Upper lobe of right lung (tissue), 1 donor: ENCODE measurements around the gene DSCAM. TPM values are rescaled to one million over a fixed set of nuclear protein-coding genes. Genes with fewer than 3 reads are reported as not detected.

ENCODE experiments used
- ATAC-seq: fragments of 200-7000 bp; cut with Tn5 transposase; one replicate; pipeline ENCODE4 v1.9.1; 2020; ENCODE audit warnings: mild to moderate bottlenecking, moderate library complexity
- DNase-seq: peaks from one replicate; pipeline ENCODE4 v3.0.0-alpha.2; 2020
- H3K27ac ChIP-seq: fragments of 200-600 bp; one replicate; pipeline ENCODE4 v1.8.0; 2022
- H3K27me3 ChIP-seq: fragments of 200-600 bp; one replicate; pipeline ENCODE4 v1.8.0; 2022; ENCODE audit warnings: mild to moderate bottlenecking
- H3K36me3 ChIP-seq: fragments of 200-600 bp; one replicate; pipeline ENCODE4 v1.8.0; 2022
- H3K4me1 ChIP-seq: fragments of 200-600 bp; one replicate; pipeline ENCODE4 v1.8.0; 2022
- H3K4me3 ChIP-seq: fragments of 200-600 bp; one replicate; pipeline ENCODE4 v1.8.0; 2022; ENCODE audit warnings: mild to moderate bottlenecking
- H3K9me3 ChIP-seq: fragments of 200-600 bp; one replicate; pipeline ENCODE4 v1.8.0; 2022
- intact Hi-C: fragments of 100-400 bp; cut with DNase I; formaldehyde crosslinking; loops from one replicate; pipeline ENCODE4 v1.11.0; 2022
- total RNA-seq: library from RNA; stranded (reverse); fragmentation: NEBNext Ultra II Directional; extraction: Animal tissue kit (Norgen Biotek cat#: 25700); gene quantifications from one replicate; pipeline ENCODE4 v1.2.1, GENCODE V29; 2021
- TF ChIP-seq, protein P1 (sequence below): fragments of 200-600 bp; IDR thresholded peaks from one replicate; pipeline ENCODE4 v1.8.0; 2022; ENCODE audit warnings: antibody characterized with exemption
- donor health status: DM: no; HTN: yes; CAD: no; lungs with severe emphysema.

The DSCAM gene
- total RNA-seq, 1 donor from 2014 or later, result not detected

DNA sequence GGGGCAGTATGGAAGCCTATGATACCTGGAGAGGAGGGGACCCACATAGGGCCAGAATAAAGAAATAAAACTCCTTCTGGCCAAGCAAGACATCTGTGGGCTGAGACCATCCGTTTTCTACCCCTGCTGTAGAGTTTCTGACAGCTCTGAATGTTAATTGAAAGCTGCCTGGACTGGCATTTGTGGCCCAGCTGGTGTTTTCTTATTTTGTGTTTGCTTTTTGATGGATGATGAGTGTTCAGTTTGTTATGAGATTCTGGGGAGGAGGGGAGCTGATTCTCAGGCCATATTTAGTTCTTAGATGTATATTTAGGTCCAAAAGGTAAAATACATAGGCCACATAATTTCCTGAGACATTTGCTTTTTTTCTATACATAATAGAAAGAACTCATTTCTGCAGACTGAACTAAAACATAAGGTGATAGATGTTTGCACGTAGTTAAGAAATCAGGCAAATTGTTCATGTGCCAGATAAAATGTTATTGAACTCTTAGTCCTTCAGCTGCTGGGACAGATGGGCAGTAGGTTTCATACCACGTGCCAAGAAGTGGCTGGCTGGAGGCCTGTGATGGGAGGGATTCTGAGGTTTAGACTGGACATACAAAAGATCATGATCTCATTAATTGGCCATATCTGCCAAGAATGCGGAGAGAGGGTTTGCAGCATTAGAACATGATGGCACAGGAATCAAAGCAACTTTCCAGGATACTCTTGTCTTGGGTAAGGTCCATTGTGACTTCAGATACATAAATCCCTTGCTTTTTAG lies 54.1 kb downstream of the DSCAM start:
- no peaks in the 10 kb centered on the region for H3K36me3 ChIP-seq

DNA sequence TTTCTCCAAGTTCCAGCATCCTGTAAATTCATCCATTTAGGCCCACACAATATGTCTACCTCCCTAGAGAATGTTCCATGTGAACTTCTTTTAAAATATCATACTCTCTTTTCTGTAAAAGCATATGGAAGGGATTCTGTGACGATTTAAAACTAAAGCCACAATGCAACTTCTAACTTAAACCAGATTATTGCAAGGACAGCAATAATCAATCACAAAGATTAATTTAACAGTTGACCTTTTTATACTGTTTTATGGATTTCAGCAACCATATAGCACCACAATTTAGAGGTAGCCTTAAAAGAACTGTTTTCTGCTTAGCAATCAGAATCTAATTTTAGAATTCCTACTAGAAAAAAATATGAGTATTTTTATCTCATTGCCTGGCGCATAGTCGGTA lies 58.3 kb downstream of the DSCAM start:
- Histone ChIP-seq H3K27me3 (no peaks in the 10 kb centered on the region), H3K4me3 (no peak overlapping the region), H3K36me3 (no peaks in the 10 kb centered on the region), H3K4me1 (no peaks in the 10 kb centered on the region), H3K9me3 (no peaks in the 10 kb centered on the region), H3K27ac (no peak overlapping the region)
- intact Hi-C loops, result no loop called here
- DNase-seq (no peak), ATAC-seq (no peak)
- TF ChIP-seq, protein P1, sequence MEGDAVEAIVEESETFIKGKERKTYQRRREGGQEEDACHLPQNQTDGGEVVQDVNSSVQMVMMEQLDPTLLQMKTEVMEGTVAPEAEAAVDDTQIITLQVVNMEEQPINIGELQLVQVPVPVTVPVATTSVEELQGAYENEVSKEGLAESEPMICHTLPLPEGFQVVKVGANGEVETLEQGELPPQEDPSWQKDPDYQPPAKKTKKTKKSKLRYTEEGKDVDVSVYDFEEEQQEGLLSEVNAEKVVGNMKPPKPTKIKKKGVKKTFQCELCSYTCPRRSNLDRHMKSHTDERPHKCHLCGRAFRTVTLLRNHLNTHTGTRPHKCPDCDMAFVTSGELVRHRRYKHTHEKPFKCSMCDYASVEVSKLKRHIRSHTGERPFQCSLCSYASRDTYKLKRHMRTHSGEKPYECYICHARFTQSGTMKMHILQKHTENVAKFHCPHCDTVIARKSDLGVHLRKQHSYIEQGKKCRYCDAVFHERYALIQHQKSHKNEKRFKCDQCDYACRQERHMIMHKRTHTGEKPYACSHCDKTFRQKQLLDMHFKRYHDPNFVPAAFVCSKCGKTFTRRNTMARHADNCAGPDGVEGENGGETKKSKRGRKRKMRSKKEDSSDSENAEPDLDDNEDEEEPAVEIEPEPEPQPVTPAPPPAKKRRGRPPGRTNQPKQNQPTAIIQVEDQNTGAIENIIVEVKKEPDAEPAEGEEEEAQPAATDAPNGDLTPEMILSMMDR, result no peak

More for the DNA sequence above, 54.1 kb downstream of the DSCAM start:
- Histone ChIP-seq H3K27ac (no peak overlapping the region), H3K9me3 (no peaks in the 10 kb centered on the region), H3K4me1 (no peaks in the 10 kb centered on the region), H3K27me3 (no peaks in the 10 kb centered on the region), H3K4me3 (no peak overlapping the region)
- TF ChIP-seq, protein P1, result no peak
- DNase-seq (no peak), ATAC-seq (no peak)
- intact Hi-C loops, result no loop called here

DNA sequence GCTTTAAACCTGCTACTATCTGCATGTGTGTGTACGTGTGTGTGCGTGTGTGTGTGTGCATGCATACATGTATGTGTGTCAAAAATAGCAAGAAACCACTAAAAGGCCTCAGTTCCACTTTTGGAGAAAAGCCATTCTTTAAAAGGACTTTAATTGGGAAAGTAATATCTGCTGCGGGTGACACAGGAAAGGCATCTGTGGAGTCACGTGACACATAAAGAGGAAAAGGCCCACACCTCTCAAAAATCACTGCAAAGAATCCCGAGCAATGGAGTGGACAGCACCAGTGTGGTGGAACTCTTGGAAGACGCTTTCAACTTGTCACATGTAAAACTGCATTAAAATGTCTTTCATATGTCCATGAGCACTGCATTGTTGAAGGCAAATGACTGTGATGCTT lies 63.6 kb downstream of the DSCAM start:
- no peaks in the 10 kb centered on the region for H3K4me1 ChIP-seq
- intact Hi-C loops, result no loop called here
- no peak overlapping the region for H3K27ac ChIP-seq
- H3K27me3 ChIP-seq, result no peaks in the 10 kb centered on the region
- no peak overlapping the region for H3K4me3 ChIP-seq
- TF ChIP-seq, protein P1, result no peak
- no peaks in the 10 kb centered on the region for H3K36me3 ChIP-seq
- no peak for DNase-seq
- ATAC-seq, result no peak
- no peaks in the 10 kb centered on the region for H3K9me3 ChIP-seq

DNA sequence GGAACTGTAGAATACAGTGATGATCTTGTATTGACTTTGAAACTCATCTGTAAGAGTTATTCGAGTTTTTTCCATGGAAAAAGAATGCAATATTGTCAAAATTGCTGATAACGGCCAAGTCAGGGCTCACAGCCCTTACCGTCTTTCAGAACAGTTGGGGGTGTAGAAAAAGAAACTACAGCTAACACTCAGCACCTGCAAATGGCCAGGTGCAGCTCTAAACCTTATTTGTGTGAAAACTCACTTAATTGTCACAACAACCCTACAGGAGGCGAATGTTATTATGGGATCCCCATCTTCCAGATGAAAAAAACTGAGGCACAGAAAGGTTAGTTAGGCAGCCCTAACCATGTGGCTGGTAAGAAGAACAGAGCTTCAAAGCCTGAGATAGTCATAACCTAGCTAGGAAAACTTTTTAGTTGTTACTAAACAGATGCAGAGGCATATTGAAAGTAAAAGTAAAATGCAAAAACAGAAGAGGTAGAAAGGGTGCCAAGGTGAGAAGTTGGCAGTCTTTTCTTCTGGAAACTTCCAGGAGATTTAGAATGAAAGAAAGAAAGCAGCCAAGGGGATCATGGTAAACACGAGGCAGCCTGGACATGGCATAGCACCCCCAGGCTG lies 76.4 kb downstream of the DSCAM start:
- Histone ChIP-seq H3K27me3 (no peaks in the 10 kb centered on the region), H3K9me3 (no peaks in the 10 kb centered on the region), H3K36me3 (no peaks in the 10 kb centered on the region), H3K27ac (no peak overlapping the region), H3K4me1 (no peaks in the 10 kb centered on the region), H3K4me3 (no peak overlapping the region)
- ATAC-seq (no peak), DNase-seq (no peak)
- TF ChIP-seq, protein P1, result no peak
- intact Hi-C loops, result no loop called here

DNA sequence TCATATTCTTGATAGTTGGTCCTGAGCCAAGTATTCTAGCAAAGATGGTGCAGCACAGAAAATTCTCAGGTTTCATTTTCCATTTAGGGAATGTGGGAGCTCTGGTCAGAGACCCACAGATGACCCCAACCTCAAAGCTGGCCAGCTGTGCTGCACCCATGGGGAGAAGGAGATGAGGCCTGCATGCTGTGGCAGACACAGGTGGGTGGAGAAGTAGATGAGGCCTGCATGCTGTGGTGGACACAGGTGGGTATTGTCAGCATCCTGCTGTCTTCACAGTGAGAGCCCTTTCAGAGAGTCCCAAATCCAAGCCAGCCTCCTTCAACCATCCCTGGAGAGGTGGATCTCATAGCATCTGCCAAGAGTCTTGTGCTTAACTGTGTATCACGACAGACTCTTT lies 77.7 kb downstream of the DSCAM start:
- no peak for ATAC-seq
- intact Hi-C loops, result no loop called here
- no peaks in the 10 kb centered on the region for H3K36me3 ChIP-seq

More for the DNA sequence above, 77.7 kb downstream of the DSCAM start:
- Histone ChIP-seq H3K27ac (no peak overlapping the region), H3K9me3 (no peaks in the 10 kb centered on the region), H3K4me1 (no peaks in the 10 kb centered on the region), H3K4me3 (no peak overlapping the region), H3K27me3 (no peaks in the 10 kb centered on the region)
- TF ChIP-seq, protein P1, result no peak
- DNase-seq, result no peak
